Cardiac muscle cell (in vitro differentiated cells and primary cell): ENCODE data around the gene PPM1J. TPM values are rescaled to one million over a fixed set of nuclear protein-coding genes. Genes with fewer than 3 reads are reported as not detected.
A peak's percentile ranks its signal among the peaks of the same experiment; 100 is the strongest.

Experiments used
- DNase-seq, 2 donors: peaks; one replicate each; pipeline versions ENCODE4 v3.0.0 to v3.0.0-alpha.2; 2010 to 2017; ENCODE audit warnings: low read depth in 1 of 2, low spot score in 1 of 2
- H3K27ac ChIP-seq: fragments of 200-600 bp; sonication (generic); 2 replicates; pipeline ENCODE4 v1.5.1; 2016
- H3K27me3 ChIP-seq: fragments of 200-600 bp; sonication (generic); 2 replicates; pipeline ENCODE4 v1.6.0; 2016; ENCODE audit warnings: control low read depth
- H3K36me3 ChIP-seq: fragments of 200-600 bp; sonication (generic); 2 replicates; pipeline ENCODE4 v1.5.1; 2016; ENCODE audit warnings: control low read depth
- H3K4me1 ChIP-seq: fragments of 200-600 bp; sonication (generic); 2 replicates; pipeline ENCODE4 v1.8.1; 2017; ENCODE audit warnings: low read depth, mild to moderate bottlenecking, mixed run types
- H3K4me3 ChIP-seq: fragments of 200-600 bp; sonication (generic); 2 replicates; pipeline ENCODE4 v1.5.1; 2016; ENCODE audit warnings: mild to moderate bottlenecking
- H3K9me3 ChIP-seq: fragments of 200-600 bp; sonication (generic); 2 replicates; pipeline ENCODE4 v1.5.1; 2017; ENCODE audit warnings: low read depth, mild to moderate bottlenecking, control low read depth
- CTCF ChIP-seq: IDR thresholded peaks from 2 replicates; pipeline ENCODE4 v1.5.1; 2012; ENCODE audit warnings: low read depth, mild to moderate bottlenecking, low read length
- polyA plus RNA-seq: library from polyadenylated mRNA; unstranded; fragments of >200 nt; fragmentation: Nextera tagmentation; extraction: Ambion mirVana; gene quantifications from 2 replicates; pipeline ENCODE4 v1.2.1, GENCODE V29; 2016
- total RNA-seq: library from RNA; depleted of rRNA; stranded (reverse); fragments of >200 nt; gene quantifications from 2 replicates; pipeline ENCODE4 v1.2.3, GENCODE V29; 2016

Gene PPM1J
- total and polyA plus RNA-seq, 2 experiments from 2014 or later = 20.1 to 21.9 TPM

- peaks cover 4% of the 10 kb centered on the region for H3K4me1 ChIP-seq
- TF ChIP-seq CTCF = peak; percentile 81
- no peaks in the 10 kb centered on the region for H3K9me3 ChIP-seq
- H3K36me3 ChIP-seq = no peaks in the 10 kb centered on the region
- no peak overlapping the region for H3K27ac ChIP-seq
- peak; percentile 73 to 85 for DNase-seq
- peaks cover 11% of the 10 kb centered on the region for H3K27me3 ChIP-seq
- no peak overlapping the region for H3K4me3 ChIP-seq
These were observed 3.7 kb upstream of the PPM1J start for GRCh38 chr1:112718691-112719418.

GRCh38 chr1:112717263-112717873, 2.2 kb upstream of the PPM1J start:
- Histone ChIP-seq H3K27ac (no peak overlapping the region), H3K4me1 (peaks cover 2% of the 10 kb centered on the region), H3K4me3 (no peak overlapping the region), H3K9me3 (no peaks in the 10 kb centered on the region), H3K36me3 (no peaks in the 10 kb centered on the region), H3K27me3 (peaks cover 11% of the 10 kb centered on the region)
- no peak for DNase-seq
- TF ChIP-seq CTCF = no peak

- H3K27me3 ChIP-seq = peaks cover 11% of the 10 kb centered on the region
These were observed 1.1 kb upstream of the PPM1J start for GRCh38 chr1:112716133-112716720.

GRCh38 chr1:112714313-112715263, 544 bp downstream of the PPM1J start:
- Histone ChIP-seq H3K4me1 (no peaks in the 10 kb centered on the region), H3K36me3 (no peaks in the 10 kb centered on the region)
- peak in 1 of 2 donors; percentile 36 for DNase-seq

More at GRCh38 chr1:112716133-112716720, 1.1 kb upstream of the PPM1J start:
- Histone ChIP-seq H3K4me3 (peak overlapping the region; percentile 44), H3K27ac (no peak overlapping the region), H3K9me3 (no peaks in the 10 kb centered on the region), H3K36me3 (no peaks in the 10 kb centered on the region), H3K4me1 (no peaks in the 10 kb centered on the region)
- TF ChIP-seq CTCF = peak; percentile 93
- peak; percentile 93 to 95 for DNase-seq

More at GRCh38 chr1:112714313-112715263, 544 bp downstream of the PPM1J start:
- Histone ChIP-seq H3K27me3 (peaks cover 7% of the 10 kb centered on the region), H3K9me3 (no peaks in the 10 kb centered on the region), H3K4me3 (peak overlapping the region; percentile 44), H3K27ac (no peak overlapping the region)
- TF ChIP-seq CTCF = peak; percentile 5
